NCI-H1930 (cell line): ENCODE data around the gene SULT1C3.

ENCODE experiments used
- DNase-seq, 2 experiments: peaks; one replicate each; lab custom pipeline; 2025; lab: John Stamatoyannopoulos, UW

SULT1C3 gene

DNA sequence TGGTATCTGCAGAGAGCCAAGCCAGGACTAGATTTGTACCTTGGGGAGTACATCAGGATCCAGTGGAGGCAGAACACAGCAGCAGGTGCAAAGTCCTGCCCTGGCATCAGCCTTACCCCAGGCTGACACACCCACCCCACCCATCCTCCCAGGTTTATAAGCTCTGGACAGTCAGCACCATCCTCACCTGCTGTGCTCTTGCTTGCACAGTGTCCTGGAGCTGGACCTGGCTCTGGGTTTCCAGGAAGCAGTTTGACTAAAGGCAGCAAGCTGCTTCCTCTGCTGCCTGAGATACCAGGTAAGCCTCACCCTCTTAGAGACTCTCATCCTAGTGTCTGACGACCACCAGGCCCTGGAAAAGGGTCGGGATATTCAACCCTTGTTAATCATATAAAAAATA is at the start of gene SULT1C3:
SULT1C3 (plus strand) TSS at position 183 of the 400 bp plus-strand sequence. CDS start 7,227 bp downstream, outside the sequence.
- no peak for DNase-seq

- DNase-seq = no peak
These were observed 46.5 kb upstream of the SULT1C3 start for GRCh38 chr2:108193251-108193650.

DNA sequence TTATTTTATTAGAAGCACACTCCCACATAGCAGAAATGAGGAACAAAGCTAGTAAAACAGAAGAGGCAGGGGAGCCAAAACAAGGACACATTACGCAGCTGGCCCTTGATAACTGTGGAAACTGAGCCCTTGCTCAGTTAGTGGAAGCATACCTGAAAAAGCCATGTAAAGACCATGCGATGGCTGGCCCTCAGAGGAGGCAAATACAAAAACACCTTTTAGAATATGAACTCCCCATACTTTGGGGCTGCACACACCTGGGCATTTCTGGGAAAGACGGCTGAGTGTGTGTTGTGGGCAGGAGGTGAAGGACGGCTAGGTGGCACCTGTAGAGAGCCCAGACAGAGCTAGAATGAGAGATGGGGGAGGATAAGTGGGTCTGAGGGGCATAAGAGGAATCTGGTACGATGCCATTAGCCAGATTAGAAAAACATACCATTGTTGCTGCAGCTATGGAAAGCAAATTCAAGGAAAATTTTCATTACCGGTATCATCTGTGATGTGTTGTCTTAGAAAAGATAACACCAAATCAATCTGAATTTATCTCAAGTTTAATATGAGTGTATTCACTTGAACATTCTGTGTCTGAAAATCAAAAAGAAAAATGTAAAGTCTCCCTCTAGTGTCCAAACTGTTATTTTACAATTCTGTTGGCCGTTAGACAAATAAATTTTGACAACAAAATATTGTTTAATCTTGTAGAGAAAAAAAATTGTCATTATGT is 45.2 kb upstream of the SULT1C3 start:
- no peak for DNase-seq

- DNase-seq = no peak
These were observed 44.7 kb upstream of the SULT1C3 start for GRCh38 chr2:108195133-108195439.

GRCh38 chr2:108199726-108200125 is 40.0 kb upstream of the SULT1C3 start:
- no peak for DNase-seq

DNA sequence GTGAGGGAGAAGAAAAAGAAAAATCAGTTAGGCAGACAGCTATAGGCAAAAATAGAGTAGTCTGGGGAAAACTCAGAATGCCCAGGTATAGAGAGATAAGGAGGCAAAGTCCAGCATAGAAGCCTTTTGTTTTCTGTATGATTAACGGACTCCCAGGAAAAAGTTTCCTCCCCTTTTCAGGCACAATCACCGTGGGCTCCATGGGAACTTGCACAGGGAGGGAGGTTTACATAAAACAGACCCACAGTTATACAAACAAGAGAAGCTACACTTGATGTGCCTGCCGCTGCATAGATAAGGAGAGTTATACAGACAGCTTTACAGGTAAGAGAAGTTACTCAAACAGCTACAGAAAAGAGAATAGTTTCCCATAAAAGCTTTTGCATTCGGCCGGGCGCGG is 39.2 kb upstream of the SULT1C3 start:
- DNase-seq = no peak

DNA sequence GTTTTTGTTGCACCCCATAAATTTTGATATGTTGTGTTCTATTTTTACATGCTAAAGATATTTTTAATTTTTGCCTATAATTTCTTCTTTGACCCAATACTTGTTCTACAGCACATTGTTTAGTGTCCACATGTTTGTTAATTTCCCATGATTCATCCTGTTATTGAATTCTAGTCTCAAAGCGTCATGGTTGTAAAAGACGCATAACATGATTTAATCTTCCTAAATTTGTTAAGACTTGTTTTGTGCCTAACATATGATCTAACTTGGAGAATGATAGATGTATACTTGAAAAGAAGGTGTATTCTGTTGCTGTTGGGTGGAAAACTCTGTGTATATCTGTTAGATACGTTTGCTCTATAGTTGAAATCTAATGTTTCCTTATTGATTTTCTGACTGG is 27.1 kb upstream of the SULT1C3 start:
- DNase-seq = no peak

DNA sequence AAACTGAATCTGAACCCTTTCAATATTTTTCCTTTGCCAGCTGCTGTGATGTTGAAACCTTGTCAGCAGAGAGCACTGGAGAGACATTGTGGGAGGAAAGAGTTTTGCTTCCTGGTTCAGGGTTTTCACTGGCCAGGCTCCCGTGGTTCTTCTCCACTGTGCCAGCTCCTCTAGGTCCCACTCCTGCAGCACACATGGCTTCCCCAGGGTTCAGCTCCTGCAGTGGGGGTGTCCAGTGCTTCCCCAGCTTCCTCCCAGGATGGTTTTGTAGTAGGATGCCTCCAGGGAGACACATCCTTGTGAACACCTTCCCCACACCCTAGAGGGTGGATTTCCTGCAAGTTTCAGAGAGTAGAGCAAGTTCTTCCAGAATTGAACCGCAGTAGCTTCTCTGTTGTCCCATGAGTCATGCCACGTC is 24.0 kb upstream of the SULT1C3 start:
- no peak for DNase-seq

- DNase-seq = no peak
These were observed 22.6 kb upstream of the SULT1C3 start for GRCh38 chr2:108217211-108217610.

- DNase-seq = no peak
These were observed 20.1 kb upstream of the SULT1C3 start for GRCh38 chr2:108219688-108220087.

- DNase-seq = no peak
These were observed 19.6 kb upstream of the SULT1C3 start for GRCh38 chr2:108220191-108220590.

GRCh38 chr2:108220942-108221541 is 18.7 kb upstream of the SULT1C3 start:
- no peak for DNase-seq

DNA sequence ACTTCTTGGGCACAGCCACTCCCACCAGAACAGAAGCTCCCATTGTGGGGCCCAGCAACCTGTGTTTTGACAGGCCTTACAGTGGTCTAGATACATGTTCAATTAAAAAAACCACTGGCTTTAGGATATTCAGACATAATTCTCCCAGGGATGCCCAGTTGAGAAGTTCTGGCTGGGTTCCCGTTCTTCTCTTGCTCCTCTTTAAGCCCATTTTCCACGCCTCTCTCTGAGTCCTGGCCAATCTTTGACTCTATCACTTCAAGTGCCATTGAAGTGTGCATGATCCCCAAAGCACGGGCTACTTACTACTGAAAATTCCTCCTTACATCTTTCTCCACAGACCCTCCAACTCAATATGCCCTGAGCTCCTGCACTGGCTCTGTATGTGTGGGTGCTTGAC is 17.5 kb upstream of the SULT1C3 start:
- DNase-seq = no peak

DNA sequence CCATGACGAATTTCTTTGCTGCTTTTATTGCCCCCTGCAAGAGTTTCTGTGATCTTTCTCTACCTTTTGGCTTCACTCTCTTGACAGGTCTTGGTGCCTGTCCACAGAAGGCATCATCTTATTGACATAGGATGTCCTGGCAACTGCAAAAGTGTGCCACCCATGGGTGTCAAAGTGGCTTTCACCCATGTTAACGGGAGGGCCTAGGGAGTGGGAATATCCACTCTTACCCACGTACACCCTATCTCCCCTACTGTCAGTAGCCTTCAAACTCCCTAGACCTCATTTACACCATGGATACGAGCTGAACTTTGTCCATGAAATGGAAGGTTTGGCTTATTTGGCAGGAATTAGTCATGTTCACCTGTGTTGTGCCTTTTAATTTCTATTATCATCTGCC is 16.2 kb upstream of the SULT1C3 start:
- no peak for DNase-seq

- DNase-seq = no peak
These were observed 15.7 kb upstream of the SULT1C3 start for GRCh38 chr2:108224022-108224421.

- DNase-seq = no peak
These were observed 13.2 kb upstream of the SULT1C3 start for GRCh38 chr2:108226564-108226963.

DNA sequence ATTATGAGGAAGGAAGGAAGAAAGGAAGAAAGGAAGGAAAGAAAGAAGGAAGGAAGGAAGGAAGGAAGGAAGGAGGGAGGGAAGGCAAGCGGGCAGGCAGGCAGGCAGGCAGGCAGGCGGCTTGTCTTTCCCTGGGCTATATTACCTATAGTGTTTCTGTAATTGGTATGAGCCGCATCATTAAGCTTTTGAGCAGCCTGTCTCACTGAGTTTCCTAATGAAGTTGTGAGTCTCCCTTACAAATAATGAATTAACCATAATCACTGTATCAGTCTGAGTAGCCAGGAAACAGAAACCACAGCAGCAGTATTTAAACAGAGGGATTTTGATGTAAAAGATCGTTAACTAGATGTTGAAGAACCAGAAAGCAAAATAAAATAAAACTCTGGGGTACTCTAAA is 11.8 kb upstream of the SULT1C3 start:
- DNase-seq = no peak

GRCh38 chr2:108228537-108228936 is 11.2 kb upstream of the SULT1C3 start:
- DNase-seq = no peak

GRCh38 chr2:108229875-108230274 is 9.9 kb upstream of the SULT1C3 start:
- DNase-seq = no peak

GRCh38 chr2:108235577-108235976 is 4.2 kb upstream of the SULT1C3 start:
- DNase-seq = no peak

GRCh38 chr2:108236676-108237335 is 3.0 kb upstream of the SULT1C3 start:
- no peak for DNase-seq

GRCh38 chr2:108240966-108241365 is 1.2 kb downstream of the SULT1C3 start:
- DNase-seq = no peak

DNA sequence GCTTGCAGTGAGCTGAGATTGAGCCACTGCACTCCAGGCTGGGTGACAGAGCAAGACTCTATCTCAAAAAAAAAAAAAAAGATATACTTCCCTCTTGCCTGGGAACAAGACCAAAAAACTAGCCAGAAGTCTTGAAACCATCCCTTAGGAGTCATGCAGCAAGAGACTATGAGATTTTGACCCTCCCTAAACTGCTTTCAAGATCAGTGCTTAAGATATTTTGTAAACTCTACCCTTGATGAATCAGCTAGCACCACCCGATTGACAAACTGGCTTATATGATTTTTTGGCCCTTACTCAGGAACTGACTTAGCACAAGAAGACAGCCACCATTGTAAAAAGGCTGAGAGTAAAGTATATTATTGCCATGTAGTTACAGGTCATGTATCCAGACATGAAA is 3.8 kb downstream of the SULT1C3 start:
- no peak for DNase-seq
